Panc1 (cell line): ENCODE measurements around the gene CCR7.

ENCODE experiments used
- POLR2AphosphoS5 ChIP-seq: IDR thresholded peaks from 2 replicates; pipeline ENCODE4 v1.6.1; 2012; ENCODE audit warnings: mild to moderate bottlenecking, low read depth, low read length, moderate library complexity
- TCF7L2 ChIP-seq: IDR thresholded peaks from 2 replicates; pipeline ENCODE4 v1.6.1; 2011; ENCODE audit warnings: mild to moderate bottlenecking, low read depth, low read length, inconsistent platforms
- TF ChIP-seq, protein P1 (sequence below): fragments of 450-650 bp; IDR thresholded peaks from 2 replicates; pipeline ENCODE4 v1.5.1; 2017; ENCODE audit warnings: mild to moderate bottlenecking

DNA sequence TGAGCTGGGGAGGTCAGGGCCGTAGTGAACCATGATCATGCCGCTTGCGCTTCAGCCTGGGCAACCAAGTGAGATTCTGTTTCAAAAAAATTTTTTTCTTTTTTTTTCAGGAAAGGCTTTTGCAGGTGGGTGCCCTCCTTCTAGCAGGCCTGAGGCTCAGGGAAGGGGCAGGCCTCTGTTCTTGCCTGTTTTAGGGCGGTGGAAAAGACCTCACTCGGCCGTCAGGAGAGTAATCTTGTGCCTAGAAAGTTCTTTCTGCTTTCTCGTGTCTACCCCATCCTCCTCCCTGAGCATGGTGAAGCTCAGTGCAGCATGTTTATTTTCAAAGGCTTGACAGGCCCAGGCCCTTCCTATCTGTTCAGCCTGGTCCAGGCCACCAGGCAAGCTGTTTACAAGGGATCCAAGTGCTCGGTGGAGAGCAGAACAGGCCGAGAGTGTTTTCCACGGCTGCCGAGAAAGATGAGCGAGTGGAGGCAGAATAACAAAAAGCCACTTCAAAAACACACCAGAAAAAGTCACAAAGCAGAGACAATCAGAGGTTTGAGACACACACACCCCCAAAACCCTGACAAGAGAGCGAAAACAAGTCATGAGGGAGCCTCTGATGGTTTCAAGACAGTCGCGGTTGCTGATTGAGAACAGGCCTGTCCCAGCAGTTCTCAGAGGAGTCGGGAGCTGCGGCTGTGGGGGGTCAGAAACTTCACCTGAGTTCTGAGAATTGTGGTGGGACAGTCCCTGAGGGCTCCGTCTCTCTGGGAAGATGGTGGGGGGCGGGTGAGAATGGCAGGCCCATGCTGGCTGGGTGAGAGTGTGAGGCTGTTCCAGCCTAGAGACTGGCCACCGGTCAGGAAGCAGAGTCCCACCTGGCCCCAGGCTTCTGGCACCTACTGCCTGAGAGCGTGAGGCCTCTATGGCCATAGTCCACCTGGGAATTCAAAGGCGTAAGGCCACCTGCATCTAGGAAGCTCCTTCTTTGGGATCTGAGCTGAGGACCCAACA lies 37.5 kb upstream of the CCR7 start:
- TF ChIP-seq, protein P1, sequence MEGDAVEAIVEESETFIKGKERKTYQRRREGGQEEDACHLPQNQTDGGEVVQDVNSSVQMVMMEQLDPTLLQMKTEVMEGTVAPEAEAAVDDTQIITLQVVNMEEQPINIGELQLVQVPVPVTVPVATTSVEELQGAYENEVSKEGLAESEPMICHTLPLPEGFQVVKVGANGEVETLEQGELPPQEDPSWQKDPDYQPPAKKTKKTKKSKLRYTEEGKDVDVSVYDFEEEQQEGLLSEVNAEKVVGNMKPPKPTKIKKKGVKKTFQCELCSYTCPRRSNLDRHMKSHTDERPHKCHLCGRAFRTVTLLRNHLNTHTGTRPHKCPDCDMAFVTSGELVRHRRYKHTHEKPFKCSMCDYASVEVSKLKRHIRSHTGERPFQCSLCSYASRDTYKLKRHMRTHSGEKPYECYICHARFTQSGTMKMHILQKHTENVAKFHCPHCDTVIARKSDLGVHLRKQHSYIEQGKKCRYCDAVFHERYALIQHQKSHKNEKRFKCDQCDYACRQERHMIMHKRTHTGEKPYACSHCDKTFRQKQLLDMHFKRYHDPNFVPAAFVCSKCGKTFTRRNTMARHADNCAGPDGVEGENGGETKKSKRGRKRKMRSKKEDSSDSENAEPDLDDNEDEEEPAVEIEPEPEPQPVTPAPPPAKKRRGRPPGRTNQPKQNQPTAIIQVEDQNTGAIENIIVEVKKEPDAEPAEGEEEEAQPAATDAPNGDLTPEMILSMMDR = no peak
- TF ChIP-seq TCF7L2 (no peak), POLR2AphosphoS5 (no peak)
